Heart right ventricle (tissue), 16 donors: Measurements from ENCODE around the gene SLC26A11. TPM values are rescaled to one million over a fixed set of nuclear protein-coding genes. Genes with fewer than 3 reads are reported as not detected.
"Not testable (repeated sequence)": the region's sequence is repeated elsewhere in the genome, so short reads cannot be mapped to it uniquely, and the experiment has no call there.

Experiments
- ATAC-seq, 8 donors: fragments of 200-7000 bp; cut with Tn5 transposase; one replicate each; pipeline ENCODE4 v1.9.1; 2020; ENCODE audit warnings: mild to moderate bottlenecking in 8 of 8, moderate library complexity in 8 of 8, moderate number of reproducible peaks in 1 of 8
- DNase-seq, 2 donors: peaks; one replicate each; pipeline ENCODE4 v3.0.0-alpha.2; 2020
- H3K27ac ChIP-seq, 10 donors: fragments of 200-600 bp; sonication (generic) in 2 of 10; one replicate each; pipeline versions ENCODE4 v1.5.0 to v1.8.0; 2020 to 2022; ENCODE audit warnings: mild to moderate bottlenecking in 3 of 10
- H3K27me3 ChIP-seq, 7 donors: fragments of 200-600 bp; one replicate each; pipeline ENCODE4 v1.8.0; 2021 to 2022; ENCODE audit warnings: mild to moderate bottlenecking in 2 of 7
- H3K36me3 ChIP-seq, 9 donors: fragments of 200-600 bp; sonication (generic) in 1 of 9; one replicate each; pipeline versions ENCODE4 v1.5.0 to v1.8.0; 2020 to 2022; ENCODE audit warnings: mild to moderate bottlenecking in 2 of 9
- H3K4me1 ChIP-seq, 9 donors: fragments of 200-600 bp; sonication (generic) in 1 of 9; one replicate each; pipeline versions ENCODE4 v1.5.0 to v1.8.0; 2020 to 2022; ENCODE audit warnings: mild to moderate bottlenecking in 4 of 9
- H3K4me3 ChIP-seq, 10 donors: fragments of 200-600 bp; sonication (generic) in 2 of 10; one replicate each; pipeline versions ENCODE4 v1.5.0 to v1.8.0; 2020 to 2022; ENCODE audit warnings: mild to moderate bottlenecking in 7 of 10, moderate library complexity in 2 of 10
- H3K9me3 ChIP-seq, 11 donors: fragments of 200-600 bp in 10 of 11; sonication (generic) in 2 of 11; one replicate each; pipeline versions ENCODE4 v1.5.0 to v1.8.0; 2013 to 2022; ENCODE audit warnings: mild to moderate bottlenecking in 2 of 11, control low read depth in 1 of 11, moderate library complexity in 1 of 11
- CTCF ChIP-seq, 9 donors: fragments of 200-600 bp; sonication (generic) in 2 of 9; IDR thresholded peaks; one replicate each; pipeline versions ENCODE4 v1.5.0 to v1.8.0; 2021 to 2022; ENCODE audit warnings: antibody characterized with exemption in 9 of 9, mild to moderate bottlenecking in 5 of 9, moderate library complexity in 1 of 9
- WGBS, 2 donors: extraction: QIAGEN DNeasy Blood & Tissue Kit; methylation state at CpG; one replicate each; pipeline ENCODE4 v1.1.7; 2013; ENCODE audit warnings: inconsistent platforms in 1 of 2; 5-methylcytosine and 5-hydroxymethylcytosine counted together
- intact Hi-C, 10 donors: fragments of 100-400 bp; cut with DNase I; formaldehyde crosslinking; loops; one replicate each; pipeline versions ENCODE4 v1.11.1 to v1.14.2; 2022
- polyA plus RNA-seq, 2 donors: library from polyadenylated mRNA; stranded (reverse); fragments of 200-250 nt; gene quantifications; one replicate each; pipeline ENCODE4 v1.2.3, GENCODE V29; 2013
- total RNA-seq, 10 donors: library from RNA; stranded (reverse); fragmentation: NEBNext Ultra II Directional in 3 of 10; extraction: Animal tissue kit (Norgen Biotek cat#: 25700) in 3 of 10; gene quantifications; one replicate each; pipeline versions ENCODE4 v1.2.1 to v1.2.4, GENCODE V29; 2021 to 2023
- donor health status: Arrhythmogenic right ventricular cardiomyopathy.
- donor health status: ischemic (EF 13 %, LVEDD 7.1; RV severe dilation, severe dysfunction).
- donor health status: healthy with polysubstance abuse.
- donor health status: DM: no; HTN: yes; CAD: no.
- donor health status: DM: no; HTN: no; CAD: no.
- donor health status: ischemic (EF 25% LVEDD 6.9; RV normal size, moderate dysfunction).
- donor health status: ischemic (EF 25% LVEDD 5.7; RV mildly dilated, moderate dysfunction).
- donor health status: healthy.
- donor health status: DM: yes; HTN: yes; CAD: no.
- donor health status: Ischemic cardiomyopathy.
- donor health status: ischemic (EF 35%, LVEDD 5.7; RV mildly dilated, moderate dysfunction).
- donor health status: nonischemic (EF 11% LVEDD 7.7; RV severe dilation, severe dysfunction).
- donor health status: DM: yes; HTN: yes; CAD: no.
- donor health status: PGD.
- donor health status: ischemic (EF 29% LVEDD 5.4; RV normal size, mild dysfunction).
- donor health status: nonischemic (EF 23%, LVEDD 6.1; RV moderate dilation, normal function).

SLC26A11 gene
- total and polyA plus RNA-seq, 12 donors: 3.0 to 8.6 (median 5.1) TPM

DNA sequence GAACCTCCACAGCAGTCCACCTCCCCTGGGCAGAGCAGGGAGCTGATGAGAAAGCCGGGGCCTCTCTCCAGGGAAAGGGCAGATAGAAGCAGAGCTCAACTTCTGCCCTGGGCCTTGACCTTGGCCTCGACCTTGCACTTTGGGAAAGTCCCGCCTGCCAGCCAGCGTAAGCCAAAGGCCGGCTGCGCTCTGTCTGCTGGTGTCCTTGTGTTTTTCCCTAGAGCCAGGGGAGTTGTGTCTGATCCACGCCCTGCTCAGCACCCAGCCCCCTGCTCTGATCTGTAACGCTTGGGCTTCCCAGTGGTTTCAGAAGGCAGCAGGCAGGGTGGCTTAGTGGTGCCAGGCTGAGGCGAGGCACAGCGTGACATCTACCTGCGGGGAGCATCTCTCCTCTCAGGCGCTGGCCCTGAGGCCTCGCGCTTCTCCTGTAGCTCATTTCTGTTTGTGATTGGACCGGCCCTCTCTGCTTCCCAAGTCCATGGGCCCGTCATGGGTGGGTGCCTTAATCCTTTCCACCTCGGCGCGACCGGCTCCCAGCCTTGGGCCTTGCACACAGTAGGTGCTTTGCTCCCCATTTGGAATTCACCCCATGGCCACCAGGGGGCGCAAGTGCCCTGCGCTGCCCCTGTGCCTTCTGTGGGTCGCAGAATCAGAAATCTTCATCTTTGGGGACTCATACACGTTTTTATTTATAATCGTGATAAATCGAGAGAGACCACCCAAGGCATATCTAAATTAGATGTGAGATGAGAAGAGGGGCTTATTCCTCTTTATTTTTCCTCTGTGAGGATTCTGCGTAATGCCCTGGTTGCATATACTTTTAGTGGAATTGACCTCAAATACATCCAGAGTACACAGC lies 24.3 kb upstream of the SLC26A11 start:
- Histone ChIP-seq H3K27me3 (peaks cover 0 to 21% (median 3%) of the 10 kb centered on the region in 7 donors), H3K9me3 (no peaks in the 10 kb centered on the region), H3K36me3 (no peaks in the 10 kb centered on the region), H3K4me1 (peaks cover 5 to 19% (median 14%) of the 10 kb centered on the region in 9 donors), H3K4me3 (no peak overlapping the region), H3K27ac (no peak overlapping the region)
- intact Hi-C loops: no loop called here
- TF ChIP-seq CTCF (IDR thresholded peaks at IDR 0.05): peak; percentile 51 to 93 (median 72)
- ATAC-seq (no peak), DNase-seq (no peak)
- 58 to 61% methylated on average over 27 of the region's 27 CpGs for WGBS, 2 donors

GRCh38 chr17:80196652-80197051 lies 23.6 kb upstream of the SLC26A11 start:
- no peaks in the 10 kb centered on the region for H3K9me3 ChIP-seq
- no peak for ATAC-seq
- DNase-seq: no peak
- no peaks in the 10 kb centered on the region for H3K36me3 ChIP-seq
- WGBS, 2 donors: 86 to 91% methylated on average over 7 of the region's 7 CpGs
- no peak for TF ChIP-seq CTCF (IDR thresholded peaks at IDR 0.05)
- H3K27ac ChIP-seq: no peak overlapping the region
- intact Hi-C loops: no loop called here
- peaks cover 0 to 14% (median 3%) of the 10 kb centered on the region in 7 donors for H3K27me3 ChIP-seq
- H3K4me3 ChIP-seq: no peak overlapping the region
- H3K4me1 ChIP-seq: peaks cover under 1 to 12% (median 6%) of the 10 kb centered on the region in 9 donors

DNA sequence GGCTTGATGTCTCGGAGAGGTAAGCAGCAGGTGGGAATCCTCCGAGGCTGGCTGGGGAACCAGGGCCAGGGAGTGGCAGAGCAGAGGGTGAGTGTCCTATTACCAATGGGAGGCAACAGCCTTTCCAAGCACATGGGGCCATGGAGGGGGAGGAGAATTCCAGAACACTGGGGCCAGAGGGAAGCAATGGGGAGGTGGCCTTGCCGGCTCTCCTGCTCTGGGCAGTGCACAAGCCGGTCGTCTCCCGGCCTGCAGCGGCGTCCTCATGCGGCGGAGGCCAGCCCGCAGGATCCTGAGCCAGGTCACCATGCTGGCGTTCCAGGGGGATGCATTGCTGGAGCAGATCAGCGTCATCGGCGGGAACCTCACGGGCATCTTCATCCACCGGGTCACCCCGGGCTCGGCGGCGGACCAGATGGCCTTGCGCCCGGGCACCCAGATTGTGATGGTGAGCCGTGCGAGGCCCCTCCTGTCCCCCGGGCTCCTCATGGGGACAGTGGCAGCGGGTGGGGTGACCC lies 22.0 kb upstream of the SLC26A11 start:
- H3K27ac ChIP-seq: no peak overlapping the region
- no peak for ATAC-seq
- no peak overlapping the region for H3K4me3 ChIP-seq
- H3K4me1 ChIP-seq: no peaks in the 10 kb centered on the region
- H3K9me3 ChIP-seq: no peaks in the 10 kb centered on the region
- WGBS, 2 donors: 78% methylated on average over 26 to 27 of the region's 27 CpGs
- DNase-seq: no peak
- TF ChIP-seq CTCF (IDR thresholded peaks at IDR 0.05): no peak
- intact Hi-C loops: no loop called here
- no peaks in the 10 kb centered on the region for H3K36me3 ChIP-seq
- peaks cover 0 to 11% (median 0%) of the 10 kb centered on the region in 7 donors for H3K27me3 ChIP-seq

DNA sequence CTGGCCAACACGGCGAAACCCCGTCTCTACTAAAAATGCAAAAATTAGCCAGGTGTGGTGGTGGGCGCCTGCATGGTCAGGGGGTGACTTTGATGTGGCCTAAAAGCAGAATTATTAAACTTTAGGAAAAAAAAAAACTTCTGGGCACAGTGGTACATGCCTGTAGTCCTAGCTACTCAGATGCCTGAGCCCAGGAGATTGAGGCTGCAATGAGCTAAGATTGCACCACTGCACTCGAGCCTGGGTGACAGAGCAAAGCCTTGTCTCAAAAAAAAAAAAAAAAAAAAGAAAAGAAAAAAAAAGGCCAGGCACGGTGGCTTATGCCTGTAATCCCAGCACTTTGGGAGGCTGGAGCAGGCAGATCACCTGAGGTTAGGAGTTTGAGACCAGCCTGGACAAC lies 20.9 kb upstream of the SLC26A11 start:
- H3K4me1 ChIP-seq, ATAC-seq, H3K27me3 ChIP-seq, DNase-seq, H3K27ac ChIP-seq, intact Hi-C loops, H3K36me3 ChIP-seq, H3K9me3 ChIP-seq, H3K4me3 ChIP-seq: not testable (repeated sequence)
- 78% methylated on average over 6 of the region's 6 CpGs for WGBS, 2 donors

- Histone ChIP-seq H3K9me3 (no peaks in the 10 kb centered on the region), H3K4me3 (no peak overlapping the region), H3K27me3 (no peaks in the 10 kb centered on the region), H3K36me3 (no peaks in the 10 kb centered on the region), H3K27ac (no peak overlapping the region), H3K4me1 (no peaks in the 10 kb centered on the region)
- no peak for TF ChIP-seq CTCF (IDR thresholded peaks at IDR 0.05)
- intact Hi-C loops: no loop called here
- ATAC-seq (no peak), DNase-seq (no peak)
- WGBS, 2 donors: 88% methylated on average over 15 of the region's 15 CpGs
These were observed 18.8 kb upstream of the SLC26A11 start for GRCh38 chr17:80201446-80201845.
